Type B pancreatic cell (in vitro differentiated cells): ENCODE results near the gene TM4SF18. TPM values are rescaled to one million over a fixed set of nuclear protein-coding genes. Genes with fewer than 3 reads are reported as not detected.

Source experiments
- DNase-seq: peaks from one replicate; pipeline ENCODE4 v3.0.0; 2021; ENCODE audit warnings: mixed read lengths; ENCODE audit not compliant: unreplicated experiment; ENCODE audit errors: extremely low spot score
- H3K27ac Mint-ChIP-seq: 2 replicates; pipeline ENCODE4 v1.8.0; 2021; ENCODE audit warnings: mild to moderate bottlenecking, mixed read lengths
- H3K27me3 Mint-ChIP-seq: 2 replicates; pipeline ENCODE4 v1.8.0; 2021; ENCODE audit warnings: mixed read lengths
- H3K36me3 Mint-ChIP-seq: 2 replicates; pipeline ENCODE4 v1.8.0; 2021; ENCODE audit warnings: mixed read lengths
- H3K4me1 Mint-ChIP-seq: one replicate; pipeline ENCODE4 v1.8.0; 2021; ENCODE audit warnings: mixed read lengths; ENCODE audit not compliant: unreplicated experiment
- H3K4me3 Mint-ChIP-seq: 2 replicates; pipeline ENCODE4 v1.8.0; 2021; ENCODE audit warnings: mild to moderate bottlenecking, mixed read lengths
- H3K9me3 Mint-ChIP-seq: 2 replicates; pipeline ENCODE4 v1.8.0; 2021; ENCODE audit warnings: mixed read lengths
- CTCF ChIP-seq: fragments of 200-600 bp; sonication (generic); conservative IDR thresholded peaks from 2 replicates; pipeline ENCODE4 v1.5.0; 2021; ENCODE audit warnings: antibody characterized with exemption, mild to moderate bottlenecking
- total RNA-seq: library from RNA; stranded (reverse); gene quantifications from 2 replicates; pipeline ENCODE4 v1.2.1, GENCODE V29; 2021; ENCODE audit warnings: low replicate concordance

Gene TM4SF18
- total RNA-seq, 1 donor from 2014 or later: not detected

GRCh38 chr3:149369991-149370866, 36.8 kb upstream of the TM4SF18 start:
- no peak for TF ChIP-seq CTCF
- no peak for DNase-seq
- Mint-ChIP-seq H3K4me1 (peaks cover 33% of the 10 kb centered on the region), H3K4me3 (peak overlapping the region; percentile 21), H3K9me3 (no peaks in the 10 kb centered on the region), H3K36me3 (peaks cover 3% of the 10 kb centered on the region), H3K27me3 (no peaks in the 10 kb centered on the region), H3K27ac (peak overlapping the region; percentile 50)

- no peak for TF ChIP-seq CTCF
- no peak for DNase-seq
- no peaks in the 10 kb centered on the region for H3K9me3 Mint-ChIP-seq
- H3K36me3 Mint-ChIP-seq: peaks cover 3% of the 10 kb centered on the region
- no peaks in the 10 kb centered on the region for H3K27me3 Mint-ChIP-seq
- H3K4me3 Mint-ChIP-seq: no peak overlapping the region
- peaks cover 32% of the 10 kb centered on the region for H3K4me1 Mint-ChIP-seq
- peak overlapping the region; percentile 69 for H3K27ac Mint-ChIP-seq
These were observed 35.5 kb upstream of the TM4SF18 start for GRCh38 chr3:149368674-149369497.

- DNase-seq: no peak
- Mint-ChIP-seq H3K36me3 (peaks cover 3% of the 10 kb centered on the region), H3K27ac (peak overlapping the region; percentile 69), H3K4me3 (no peak overlapping the region), H3K4me1 (peaks cover 26% of the 10 kb centered on the region), H3K27me3 (no peaks in the 10 kb centered on the region), H3K9me3 (no peaks in the 10 kb centered on the region)
- TF ChIP-seq CTCF: no peak
These were observed 34.8 kb upstream of the TM4SF18 start for GRCh38 chr3:149368201-149368673.

- H3K27ac Mint-ChIP-seq: peak overlapping the region; percentile 87
- H3K4me3 Mint-ChIP-seq: peak overlapping the region; percentile 51
- no peak for TF ChIP-seq CTCF
- peaks cover 27% of the 10 kb centered on the region for H3K4me1 Mint-ChIP-seq
- H3K36me3 Mint-ChIP-seq: no peaks in the 10 kb centered on the region
- H3K27me3 Mint-ChIP-seq: no peaks in the 10 kb centered on the region
- H3K9me3 Mint-ChIP-seq: no peaks in the 10 kb centered on the region
- DNase-seq: no peak
These were observed 33.8 kb upstream of the TM4SF18 start for GRCh38 chr3:149366941-149367840.

- DNase-seq: no peak
- Mint-ChIP-seq H3K4me1 (peaks cover 25% of the 10 kb centered on the region), H3K9me3 (no peaks in the 10 kb centered on the region), H3K27ac (no peak overlapping the region), H3K36me3 (no peaks in the 10 kb centered on the region), H3K27me3 (no peaks in the 10 kb centered on the region), H3K4me3 (no peak overlapping the region)
- TF ChIP-seq CTCF: no peak
These were observed 32.6 kb upstream of the TM4SF18 start for GRCh38 chr3:149366031-149366430.
